HG02943 (cell line): Measurements from ENCODE around the gene PTBP1.

Experiments used
- ATAC-seq: cut with Tn5 transposase; IDR thresholded peaks from one replicate; pipeline ENCODE4 v1.9.1; 2021; ENCODE audit warnings: mild to moderate bottlenecking, low read depth, moderate library complexity; ENCODE audit not compliant: unreplicated experiment

Gene PTBP1

DNA sequence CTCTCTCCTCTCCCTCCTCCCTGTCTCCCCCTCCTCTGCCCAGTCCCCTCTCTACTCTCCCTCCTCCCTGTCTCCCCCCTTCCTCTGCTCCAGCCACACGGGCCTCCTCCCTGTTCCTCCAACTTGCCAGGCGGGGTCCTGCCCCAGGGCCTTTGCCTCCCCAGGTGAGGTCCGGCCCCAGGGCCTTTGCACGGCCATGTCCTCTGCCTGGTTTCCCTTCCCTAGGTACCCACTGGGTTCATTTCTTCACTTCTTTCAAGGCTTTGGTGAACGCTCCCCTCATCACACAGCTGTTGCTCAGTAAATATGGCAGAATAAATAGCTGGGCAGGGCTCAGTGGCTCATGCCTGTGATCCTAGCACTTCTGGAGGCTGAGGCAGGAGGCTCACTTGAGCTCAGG, 25.2 kb upstream of the PTBP1 start:
- no peak for ATAC-seq

DNA sequence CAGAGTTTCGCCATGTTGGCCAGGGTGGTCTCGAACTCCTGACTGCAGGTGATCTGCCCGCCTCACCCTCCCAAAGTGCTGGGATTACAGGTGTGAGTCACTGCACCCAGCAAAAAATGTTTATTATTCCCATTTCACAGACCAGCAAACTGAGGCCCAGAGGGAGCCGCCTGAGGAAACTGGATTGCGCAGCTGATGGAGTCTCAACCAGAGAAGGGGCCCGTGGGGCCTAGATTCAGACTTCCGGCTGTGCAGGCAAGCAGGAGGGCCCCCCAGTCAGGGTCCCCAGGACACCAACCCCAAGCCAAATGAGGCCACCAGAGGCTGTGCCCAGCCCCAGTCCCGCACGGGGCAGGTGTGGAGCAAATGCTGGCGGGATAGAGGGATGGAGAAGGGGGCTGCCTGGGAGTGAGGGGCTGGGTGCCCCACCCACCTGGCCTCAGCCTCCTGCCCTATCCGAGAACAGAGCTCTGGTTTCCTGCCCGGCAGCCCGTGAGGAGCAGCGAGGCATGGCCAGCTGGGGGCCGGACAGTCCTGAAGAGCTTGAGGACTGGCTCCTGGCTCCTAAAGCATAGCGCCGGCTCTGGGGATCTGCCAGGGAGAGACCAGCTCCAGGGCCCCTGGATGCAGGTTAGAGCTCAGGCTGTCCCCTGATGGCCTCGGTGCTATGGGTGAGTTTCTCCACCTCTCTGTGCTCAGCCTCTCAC, 24.4 kb upstream of the PTBP1 start:
- ATAC-seq = no peak

DNA sequence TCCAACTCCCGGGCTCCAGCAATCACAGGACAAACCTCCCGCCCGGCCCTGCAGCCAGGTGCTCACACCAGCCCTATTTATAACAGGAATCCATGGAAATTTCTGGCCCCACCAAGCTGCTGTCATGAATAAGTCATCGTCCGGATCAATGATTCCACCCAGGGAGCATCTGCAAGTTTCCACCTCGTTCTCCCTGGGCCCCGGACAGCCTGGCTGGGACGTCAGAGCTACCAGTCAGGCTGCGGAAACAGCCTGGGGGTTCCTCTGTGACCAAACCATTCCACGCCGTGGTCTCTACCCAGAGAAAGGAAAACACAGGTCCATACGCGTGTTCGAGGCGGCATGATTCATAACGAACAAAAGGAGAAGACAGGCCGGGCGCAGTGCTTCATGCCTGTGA, 20.7 kb upstream of the PTBP1 start:
- no peak for ATAC-seq

GRCh38 chr19:778910-779653, 18.2 kb upstream of the PTBP1 start:
- ATAC-seq = no peak

- ATAC-seq = no peak
Observed at GRCh38 chr19:780935-781334, 16.3 kb upstream of the PTBP1 start.

GRCh38 chr19:781800-782184, 15.5 kb upstream of the PTBP1 start:
- ATAC-seq = no peak

DNA sequence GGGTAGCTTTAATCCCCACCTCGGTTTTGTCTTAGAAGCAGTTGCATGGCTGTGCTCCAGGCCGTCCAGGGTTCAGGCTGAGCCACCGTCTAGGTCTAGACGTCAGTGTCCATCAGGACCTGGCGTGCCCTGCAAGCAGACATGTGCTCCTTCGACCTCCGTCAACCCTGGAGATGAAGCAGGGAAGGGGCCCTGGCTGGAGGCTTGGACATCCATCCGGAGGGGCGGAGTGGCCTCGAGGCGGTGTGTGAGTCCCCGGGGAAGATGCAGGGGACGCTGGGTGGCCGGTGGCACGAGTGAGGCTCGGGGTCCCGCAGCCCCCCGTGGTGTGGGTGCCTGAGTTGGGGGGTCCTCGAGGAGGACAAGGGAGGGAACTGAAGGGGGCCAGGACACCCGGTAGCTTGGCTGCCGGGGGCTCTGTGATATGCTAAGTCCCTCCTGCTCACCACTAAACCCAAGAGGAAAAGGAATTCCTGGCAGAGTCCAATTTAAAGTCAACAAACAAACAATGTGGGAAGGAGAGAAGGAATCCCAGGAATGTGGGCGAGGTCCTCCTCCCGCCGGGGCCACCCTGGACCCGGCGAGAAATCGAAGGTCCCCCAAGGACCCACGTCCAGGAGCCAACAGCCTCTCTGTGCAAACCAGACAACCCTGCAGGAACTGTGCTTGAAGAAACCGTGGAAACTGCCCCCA, 14.9 kb upstream of the PTBP1 start:
- no peak for ATAC-seq

DNA sequence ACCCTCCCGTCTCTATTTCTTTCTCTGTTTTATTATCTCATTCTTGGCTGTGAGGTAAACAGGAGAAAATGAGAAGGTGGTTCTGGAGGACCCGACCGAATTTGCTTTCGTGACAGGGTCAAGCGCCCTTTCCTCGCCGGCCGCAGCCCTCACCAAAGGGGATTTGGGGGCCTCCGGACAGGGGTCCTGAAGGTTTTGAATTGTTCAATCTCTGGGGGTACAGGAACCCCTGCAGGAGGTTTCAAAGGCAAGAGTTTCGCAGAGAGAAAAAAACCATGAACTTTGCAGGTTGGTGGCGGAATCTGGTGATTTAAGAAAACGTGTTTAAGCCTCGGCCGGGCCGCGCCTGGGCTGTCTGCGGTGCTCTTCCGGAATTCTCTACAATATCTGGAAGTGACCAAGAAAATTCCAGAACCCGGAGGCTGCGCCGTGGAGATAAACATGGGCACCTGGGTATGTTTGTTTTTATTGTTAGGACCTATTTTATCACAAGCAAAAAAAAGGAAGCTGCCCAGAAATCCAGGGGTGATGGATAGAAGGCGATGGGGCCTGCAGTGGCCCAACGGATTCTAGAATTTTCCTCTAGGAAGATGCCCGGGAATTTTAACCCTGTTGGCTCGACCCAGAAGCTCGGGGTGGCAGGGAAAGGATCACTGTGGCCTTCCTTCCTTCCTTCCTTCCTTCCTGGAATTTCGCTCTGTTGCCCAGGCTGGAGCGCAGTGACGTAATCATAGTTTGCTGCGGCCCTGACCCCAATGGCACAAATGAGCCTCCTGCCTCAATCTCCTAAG, 14.2 kb upstream of the PTBP1 start:
- no peak for ATAC-seq

DNA sequence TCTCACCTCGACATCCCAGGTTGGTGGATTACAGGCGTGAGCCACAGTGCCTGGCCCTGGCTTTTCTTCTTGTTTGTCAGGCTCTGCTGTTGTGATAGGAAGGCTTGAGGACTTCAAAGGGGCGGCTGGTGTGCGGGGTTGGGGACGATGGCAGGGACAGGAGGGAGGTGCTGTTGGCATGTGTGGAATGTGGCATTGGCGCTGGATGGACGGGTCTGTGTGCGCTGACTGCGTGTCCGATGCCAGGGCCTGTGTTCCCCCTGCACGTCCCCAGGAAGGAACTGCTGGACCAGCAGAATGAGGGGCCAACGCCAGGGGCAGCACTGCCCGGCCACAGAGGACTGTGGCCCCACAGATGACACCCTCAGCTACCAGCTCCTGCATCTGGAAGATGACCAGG, 12.7 kb upstream of the PTBP1 start:
- ATAC-seq = no peak

DNA sequence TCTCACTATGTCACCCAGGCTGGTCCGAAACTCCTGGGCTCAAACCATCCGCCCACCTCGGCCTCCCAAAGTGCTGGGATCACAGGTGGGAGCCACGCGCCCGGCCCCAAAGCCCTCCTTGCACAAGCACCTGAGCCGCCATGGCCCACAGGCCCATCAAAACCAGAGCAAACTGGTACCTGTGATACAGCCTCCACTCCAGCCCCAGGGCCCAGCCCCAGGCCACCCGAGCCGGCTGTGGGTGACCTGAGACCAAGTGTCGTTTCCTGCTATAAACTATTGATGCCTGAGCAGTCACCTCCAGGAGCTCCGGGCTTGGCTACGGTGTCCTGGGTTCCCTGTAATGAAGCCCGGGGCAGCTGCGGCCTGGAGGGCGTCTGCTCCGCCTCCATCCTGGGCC, 9.7 kb upstream of the PTBP1 start:
- ATAC-seq = no peak

DNA sequence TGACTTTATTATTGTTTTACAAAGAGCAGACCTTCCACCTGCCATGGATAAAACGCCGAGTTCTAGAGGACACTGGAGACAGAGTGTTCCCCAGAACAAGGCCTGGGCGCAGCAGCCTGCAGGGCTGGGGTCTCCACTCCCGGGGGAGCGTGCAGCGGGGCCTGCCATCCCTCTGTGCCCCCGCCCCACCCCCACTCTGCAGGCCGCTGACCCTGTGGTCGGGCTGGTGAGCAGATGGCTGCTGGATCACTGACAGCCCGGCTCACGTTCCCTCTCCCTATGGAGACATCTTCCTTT, 8.6 kb upstream of the PTBP1 start:
- ATAC-seq = no peak

- no peak for ATAC-seq
Observed at GRCh38 chr19:788983-789700, 8.1 kb upstream of the PTBP1 start.

DNA sequence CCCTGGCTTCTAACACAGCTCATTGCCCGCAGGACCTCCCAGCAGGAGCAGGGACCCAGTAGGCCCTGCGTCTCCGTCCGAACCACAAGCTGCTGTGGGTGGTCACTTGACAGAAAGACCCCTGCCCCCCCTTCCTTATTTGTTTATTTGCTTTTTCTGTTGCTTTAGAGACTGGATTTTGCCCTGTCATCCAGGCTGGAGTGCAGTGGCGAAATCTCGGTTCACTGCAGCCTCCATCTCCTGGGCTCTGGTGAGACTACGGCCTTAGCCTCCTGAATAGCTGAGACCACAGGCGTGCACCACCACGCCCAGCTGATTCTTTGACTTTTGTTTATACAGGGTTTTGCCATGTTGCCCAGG, 7.6 kb upstream of the PTBP1 start:
- ATAC-seq = no peak

DNA sequence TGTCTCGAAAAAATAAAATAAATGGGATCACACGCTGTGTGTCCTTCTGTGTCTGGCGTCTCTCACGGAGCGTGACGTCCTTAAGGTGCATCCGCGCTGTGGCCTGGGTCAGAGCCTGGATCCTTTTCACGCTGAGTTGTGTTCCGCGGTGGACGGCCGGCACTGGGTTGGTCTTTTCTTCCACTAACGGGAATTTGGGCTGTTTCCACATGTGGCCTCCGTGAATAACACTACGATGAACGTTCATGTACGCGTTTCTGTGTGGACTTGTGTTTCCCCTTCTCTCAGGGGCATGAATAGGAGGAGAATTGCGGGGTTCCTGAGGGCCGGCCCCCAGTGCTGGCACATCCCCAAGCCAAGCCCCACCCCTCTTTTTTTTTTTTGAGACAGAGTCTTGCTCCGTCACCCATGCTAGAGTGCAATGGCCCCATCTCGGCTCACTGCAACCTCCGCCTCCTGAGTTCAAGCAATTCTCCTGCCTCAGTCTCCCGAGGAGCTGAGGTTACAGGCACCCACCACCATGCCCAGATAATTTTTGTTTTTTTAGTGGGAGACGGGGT, 6.2 kb upstream of the PTBP1 start:
- no peak for ATAC-seq

DNA sequence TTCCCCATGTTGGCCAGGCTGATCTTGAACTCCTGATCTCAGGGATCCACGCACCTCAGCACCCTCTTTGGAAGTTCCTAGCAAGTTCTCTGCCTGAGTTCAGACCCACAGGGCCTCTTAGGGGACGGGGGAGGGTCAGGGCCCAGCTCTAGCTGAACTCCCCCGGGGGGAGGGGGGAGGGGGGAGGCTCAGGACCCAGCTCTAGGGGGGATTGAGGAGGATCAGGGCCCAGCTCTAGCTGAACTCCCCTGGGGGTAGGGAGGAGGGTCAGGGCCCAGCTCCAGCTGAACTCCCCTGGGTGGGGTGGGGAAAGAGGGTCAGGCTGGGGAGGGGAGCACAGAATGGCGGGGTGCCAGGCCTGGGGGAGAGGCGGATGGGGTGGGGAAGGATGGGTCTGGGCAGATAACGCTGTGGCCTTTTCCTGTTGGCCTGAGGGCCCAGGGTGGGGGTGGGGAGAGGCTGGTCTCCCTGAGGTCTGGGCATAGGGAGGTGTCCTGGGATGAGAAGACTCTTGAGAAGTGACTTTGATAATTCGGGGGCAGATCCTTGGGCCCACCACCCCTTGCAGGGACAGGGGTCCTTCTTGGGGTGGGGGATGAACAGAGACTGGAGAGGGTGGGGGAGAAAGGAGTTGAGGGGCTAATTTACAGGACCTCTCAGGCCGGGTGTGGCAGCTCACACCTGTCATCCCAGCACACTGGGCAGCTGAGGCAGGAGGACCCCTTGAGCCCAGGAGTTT, 5.5 kb upstream of the PTBP1 start:
- ATAC-seq = no peak

- ATAC-seq = no peak
Observed at GRCh38 chr19:792306-792885, 4.9 kb upstream of the PTBP1 start.

DNA sequence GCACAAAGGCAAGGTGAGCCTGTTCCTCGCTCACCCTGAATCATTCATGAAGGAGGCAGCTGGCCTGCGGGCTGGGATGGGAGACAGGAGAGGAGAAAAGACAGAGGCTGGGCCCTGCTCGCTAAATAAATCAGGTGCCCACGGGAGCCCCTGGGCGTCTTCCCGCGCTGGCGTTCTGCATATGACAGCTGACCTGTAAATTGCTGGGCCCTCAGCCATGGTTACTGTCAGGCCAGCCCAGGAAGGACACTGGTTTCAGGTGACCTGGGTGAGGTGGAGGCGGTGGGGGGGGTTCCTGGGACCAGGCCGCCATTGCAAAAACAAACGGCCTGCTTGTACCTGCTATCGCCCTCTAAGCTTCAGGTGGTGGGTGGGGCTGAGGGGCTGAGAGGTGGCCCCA, 3.4 kb upstream of the PTBP1 start:
- no peak for ATAC-seq

DNA sequence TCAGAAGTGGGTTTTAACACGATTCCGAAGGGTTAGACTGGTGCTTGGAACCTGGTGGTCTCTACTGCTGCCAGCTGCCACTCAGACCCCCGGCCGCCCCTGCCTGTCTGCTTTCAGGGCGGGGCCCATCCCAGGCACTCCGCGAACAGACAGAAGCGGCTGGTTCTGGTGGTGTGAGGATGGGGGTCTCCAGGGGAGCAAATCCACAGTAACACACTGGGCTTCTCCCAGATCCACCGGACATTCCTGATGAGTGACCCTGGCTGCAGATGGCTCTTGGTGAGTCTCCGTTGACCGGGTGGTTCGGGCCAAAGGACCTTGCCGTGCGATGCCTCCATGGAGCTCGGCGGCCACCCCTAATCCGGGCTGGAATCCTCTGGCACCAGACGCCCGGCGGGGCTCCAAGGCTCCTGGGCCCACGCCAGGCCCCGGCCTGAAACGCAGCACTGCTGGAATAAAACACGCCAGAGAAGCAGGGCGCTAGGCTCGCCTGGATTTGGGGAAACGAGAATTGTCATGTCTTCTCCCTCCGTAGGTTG, 2.1 kb upstream of the PTBP1 start:
- no peak for ATAC-seq
